Activated T-helper 1 cell treated with Interleukin-2 at 50 U/mL for 16 hours (primary cell): ENCODE data around the gene ULK1.
A peak's percentile ranks its signal among the peaks of the same experiment; 100 is the strongest.

Experiments
- DNase-seq: peaks from one replicate; pipeline ENCODE4 v3.0.0-alpha.2; 2020; ENCODE audit warnings: low read depth

The ULK1 gene

DNA sequence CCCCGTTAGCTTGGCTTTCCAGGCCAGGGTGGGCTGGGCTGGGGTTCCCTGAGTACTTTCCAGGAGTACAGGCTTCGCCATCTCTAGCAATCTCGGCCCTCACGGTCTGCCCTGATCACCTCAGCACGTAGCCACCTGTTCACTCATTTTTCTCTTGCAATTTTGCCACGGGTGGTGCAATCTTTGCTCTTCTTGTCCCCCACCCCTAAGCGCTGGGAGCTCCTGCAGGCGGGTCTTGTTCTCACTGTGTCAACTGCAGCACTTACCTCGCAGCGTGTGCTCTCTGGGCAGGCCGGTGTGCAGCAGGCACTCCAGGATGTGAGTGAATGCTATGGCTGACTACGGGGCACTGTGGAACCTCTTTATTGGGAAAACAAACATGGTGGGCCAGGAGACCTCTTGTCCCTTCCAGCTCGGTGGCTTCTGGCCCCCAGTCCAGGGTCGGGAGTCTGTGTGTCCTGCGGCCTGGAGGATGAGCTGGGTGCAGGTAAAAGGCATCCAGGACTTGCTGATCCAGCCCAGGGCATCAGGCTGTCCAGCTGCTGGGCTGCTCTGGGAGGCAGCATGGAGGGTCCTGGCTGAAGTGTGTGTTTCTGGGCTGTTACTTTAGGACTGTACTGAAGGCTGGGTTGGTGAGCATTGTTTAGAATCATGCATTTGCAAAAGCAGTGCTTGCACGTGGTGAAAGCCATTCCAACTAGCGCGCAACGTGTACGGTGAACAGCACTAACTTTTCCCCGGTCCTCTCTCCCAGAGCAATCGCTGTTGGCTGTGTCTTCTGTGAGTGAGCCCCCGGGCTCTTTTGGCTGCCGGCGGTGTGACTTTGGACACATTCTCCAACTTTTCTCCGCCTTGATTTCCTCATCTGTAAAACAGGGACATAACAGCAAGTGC lies 1.5 kb upstream of the ULK1 start:
- no peak for DNase-seq

DNA sequence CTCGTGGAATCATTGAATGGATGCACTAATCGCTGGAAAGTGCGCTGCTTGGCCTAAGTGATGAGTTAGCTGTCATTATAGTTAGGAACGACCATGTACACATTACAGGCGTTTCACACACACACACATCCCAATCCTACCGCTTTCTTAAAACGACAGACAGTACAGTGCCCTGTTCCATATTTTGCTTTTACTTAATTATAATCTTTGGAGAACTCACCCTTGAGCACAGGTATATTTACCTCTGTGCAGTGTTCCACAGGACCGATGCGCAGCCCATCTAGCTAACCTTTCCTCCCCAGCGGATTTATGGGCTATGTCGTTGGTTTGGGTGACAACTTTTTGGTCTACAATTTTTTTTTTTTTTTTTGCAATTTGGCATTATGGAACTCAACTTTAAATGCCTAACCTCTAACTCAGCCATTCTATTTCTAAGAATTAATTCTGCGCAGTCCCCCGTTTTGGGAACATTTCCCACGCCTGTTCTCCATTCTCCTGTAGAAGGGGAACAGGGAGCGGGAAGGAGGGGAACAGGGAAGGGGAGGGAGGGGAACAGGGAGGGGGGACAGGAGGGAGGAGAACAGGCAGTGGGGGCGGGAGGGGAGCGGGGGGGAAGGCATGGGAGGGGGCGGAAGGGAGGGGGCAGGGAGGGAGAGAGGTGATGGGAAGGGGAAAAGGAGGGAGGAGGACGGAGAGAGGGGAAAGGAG lies 663 bp upstream of the ULK1 start:
- DNase-seq = no peak

DNA sequence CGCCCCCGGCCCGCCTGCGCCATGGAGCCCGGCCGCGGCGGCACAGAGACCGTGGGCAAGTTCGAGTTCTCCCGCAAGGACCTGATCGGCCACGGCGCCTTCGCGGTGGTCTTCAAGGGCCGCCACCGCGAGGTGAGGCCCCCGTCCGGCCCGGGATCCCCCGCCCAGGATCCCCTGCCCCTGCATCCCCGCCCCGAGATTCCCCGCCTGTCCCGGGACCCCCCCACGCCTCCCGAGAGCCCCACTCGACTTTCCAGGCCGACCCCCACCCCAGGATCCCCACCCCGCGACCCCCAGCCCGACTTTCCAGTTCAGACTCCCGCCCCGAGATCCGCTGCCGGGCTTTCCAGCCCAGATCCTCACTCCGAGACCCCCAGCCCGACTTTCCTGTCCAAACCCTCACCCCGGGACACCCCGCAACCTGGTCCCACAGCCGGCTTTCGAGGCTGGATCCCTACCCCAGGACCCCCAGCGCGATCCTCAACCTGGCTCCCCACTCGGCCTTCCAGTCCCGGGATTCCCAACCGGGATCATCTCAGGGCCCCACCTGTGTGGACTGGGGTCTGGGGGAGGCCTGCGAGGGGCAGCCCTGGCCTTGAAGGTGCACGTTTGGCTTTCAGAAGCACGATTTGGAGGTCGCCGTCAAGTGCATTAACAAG lies 688 bp downstream of the ULK1 start:
- no peak for DNase-seq

DNA sequence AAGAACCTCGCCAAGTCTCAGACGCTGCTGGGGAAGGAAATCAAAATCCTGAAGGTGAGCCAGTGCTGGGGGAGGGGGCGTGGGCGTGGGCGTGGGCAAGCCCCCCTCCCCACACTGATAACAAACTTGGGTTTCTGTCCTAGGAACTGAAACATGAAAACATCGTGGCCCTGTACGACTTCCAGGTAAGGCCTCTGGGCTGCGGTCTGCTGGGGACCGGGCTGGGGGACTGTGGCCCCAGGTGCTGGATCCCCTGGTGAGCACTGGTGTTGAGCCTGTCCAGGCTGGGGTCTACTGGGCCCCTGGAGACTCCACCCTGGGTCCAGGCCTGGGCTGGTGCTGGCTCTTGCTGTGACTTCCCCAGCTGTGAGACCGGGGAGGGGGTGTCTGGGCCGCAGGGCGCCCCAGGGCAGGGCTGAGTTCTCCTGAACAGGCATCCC lies 1.2 kb downstream of the ULK1 start:
- DNase-seq = no peak

DNA sequence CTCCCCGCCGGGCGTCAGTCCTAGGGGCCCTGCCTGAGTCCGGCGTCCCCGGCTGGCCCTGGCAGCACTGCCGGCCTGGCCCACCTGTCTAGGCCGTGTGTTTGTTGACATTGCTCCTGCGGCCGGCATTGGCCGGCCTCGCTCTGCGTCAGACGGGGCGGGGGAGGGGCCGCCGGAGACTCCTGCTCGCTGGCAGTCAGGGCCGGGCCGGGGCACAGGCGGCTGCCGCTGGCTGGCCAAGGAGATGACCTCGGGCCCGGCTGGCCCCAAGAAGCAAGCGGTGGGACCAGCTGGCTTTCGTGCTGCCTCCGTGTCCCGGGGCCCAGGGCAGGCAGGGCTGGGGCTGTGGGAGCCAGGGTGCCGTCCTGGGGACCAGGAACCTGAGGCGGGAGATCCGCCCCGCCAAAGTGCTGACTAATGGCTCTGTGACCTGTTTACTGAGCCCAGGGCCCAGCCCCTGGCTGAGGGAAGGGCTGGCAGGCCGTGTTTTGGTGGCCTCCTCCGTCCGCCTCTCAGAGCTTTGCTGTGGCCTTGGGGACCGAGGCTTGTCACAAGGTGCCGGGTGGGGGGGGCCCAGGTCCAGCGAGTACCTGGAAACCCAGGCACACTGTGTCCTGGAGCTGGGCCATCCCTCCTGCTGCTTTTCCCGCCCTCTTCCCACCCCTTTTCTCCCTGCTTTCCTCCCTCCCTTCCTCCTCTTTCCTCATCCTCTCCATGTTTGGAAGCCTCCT lies 1.8 kb downstream of the ULK1 start:
- peak; percentile 40 for DNase-seq

DNA sequence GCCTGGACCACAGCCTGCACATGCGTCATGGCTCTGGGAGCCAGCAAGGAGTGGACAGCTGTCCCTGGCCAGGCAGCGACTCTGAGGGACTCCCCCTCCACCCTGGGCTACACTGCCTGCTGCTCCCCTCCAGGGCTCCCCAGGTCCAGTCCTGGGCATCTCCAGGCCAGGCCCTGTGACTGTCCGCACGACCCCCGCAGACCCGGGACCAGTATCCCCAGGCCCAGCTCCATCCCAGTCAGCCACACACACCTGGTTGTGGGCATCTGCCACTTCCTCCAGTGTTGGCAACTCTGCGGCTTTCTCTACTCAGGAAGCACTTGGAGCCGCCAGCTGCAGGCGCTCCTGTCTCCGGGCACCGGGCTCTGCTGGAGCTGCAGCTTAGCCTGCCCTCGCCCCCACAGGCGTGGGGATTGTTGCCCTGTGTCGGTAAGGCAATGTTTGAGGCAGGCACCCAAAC lies 2.4 kb downstream of the ULK1 start:
- DNase-seq = no peak

DNA sequence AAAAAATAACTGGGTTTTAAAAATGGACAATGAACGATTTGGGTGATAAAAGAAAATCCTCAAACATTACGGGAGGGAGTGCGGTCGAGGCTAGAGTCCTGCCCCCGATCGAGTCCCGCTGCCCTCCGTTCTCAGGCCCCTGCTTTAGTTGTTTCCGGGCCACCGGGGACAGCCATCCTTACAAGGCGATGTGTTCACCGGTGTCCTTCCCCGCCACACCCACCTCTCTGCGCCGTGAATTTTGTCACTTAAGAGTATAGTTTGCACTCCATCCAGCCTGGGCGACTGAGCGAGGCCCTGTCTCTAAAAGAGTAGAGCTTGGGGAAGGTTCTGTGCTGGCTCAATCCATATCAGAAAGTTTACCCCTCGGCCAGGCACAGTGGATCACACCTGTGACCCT lies 2.9 kb downstream of the ULK1 start:
- DNase-seq = no peak

DNA sequence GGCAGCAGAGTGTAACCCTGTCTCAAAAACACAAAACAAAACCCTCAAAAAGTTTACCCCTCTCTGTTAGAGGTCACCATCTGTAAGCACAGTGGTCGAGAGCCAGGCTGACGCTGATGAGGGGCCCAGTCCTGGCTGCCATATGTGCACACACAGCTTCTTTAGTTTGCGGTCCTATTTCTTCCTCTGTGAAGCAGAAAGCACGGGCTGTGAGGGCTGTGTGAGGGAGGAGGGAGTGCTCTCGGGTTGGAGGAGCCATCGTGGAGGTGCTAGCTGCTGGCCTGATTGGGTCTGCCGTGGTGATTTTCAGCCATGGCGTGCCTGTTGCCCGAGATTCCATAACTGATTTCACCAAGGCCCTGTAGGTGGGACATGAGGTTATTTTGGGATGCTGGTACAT lies 3.5 kb downstream of the ULK1 start:
- no peak for DNase-seq

DNA sequence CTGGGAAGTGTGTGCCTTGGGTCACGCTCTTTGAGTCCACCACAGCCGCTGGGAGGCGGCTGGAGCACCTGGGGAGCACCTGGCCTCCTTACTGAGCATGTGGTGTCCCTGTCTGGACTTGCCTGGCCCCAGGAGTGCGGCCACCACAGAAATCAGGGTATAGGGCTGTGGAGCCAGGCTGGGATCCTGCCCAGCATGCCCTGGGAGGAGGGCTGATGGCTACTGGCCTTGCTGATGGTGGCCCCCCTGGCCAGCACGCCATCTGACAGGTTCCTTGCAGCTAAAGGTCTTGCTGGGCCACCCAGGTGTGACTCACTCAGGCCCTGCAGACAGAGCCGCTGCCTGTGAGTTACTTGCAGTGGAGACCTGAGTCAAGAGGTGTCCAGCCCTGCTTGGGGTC lies 6.0 kb downstream of the ULK1 start:
- DNase-seq = no peak

DNA sequence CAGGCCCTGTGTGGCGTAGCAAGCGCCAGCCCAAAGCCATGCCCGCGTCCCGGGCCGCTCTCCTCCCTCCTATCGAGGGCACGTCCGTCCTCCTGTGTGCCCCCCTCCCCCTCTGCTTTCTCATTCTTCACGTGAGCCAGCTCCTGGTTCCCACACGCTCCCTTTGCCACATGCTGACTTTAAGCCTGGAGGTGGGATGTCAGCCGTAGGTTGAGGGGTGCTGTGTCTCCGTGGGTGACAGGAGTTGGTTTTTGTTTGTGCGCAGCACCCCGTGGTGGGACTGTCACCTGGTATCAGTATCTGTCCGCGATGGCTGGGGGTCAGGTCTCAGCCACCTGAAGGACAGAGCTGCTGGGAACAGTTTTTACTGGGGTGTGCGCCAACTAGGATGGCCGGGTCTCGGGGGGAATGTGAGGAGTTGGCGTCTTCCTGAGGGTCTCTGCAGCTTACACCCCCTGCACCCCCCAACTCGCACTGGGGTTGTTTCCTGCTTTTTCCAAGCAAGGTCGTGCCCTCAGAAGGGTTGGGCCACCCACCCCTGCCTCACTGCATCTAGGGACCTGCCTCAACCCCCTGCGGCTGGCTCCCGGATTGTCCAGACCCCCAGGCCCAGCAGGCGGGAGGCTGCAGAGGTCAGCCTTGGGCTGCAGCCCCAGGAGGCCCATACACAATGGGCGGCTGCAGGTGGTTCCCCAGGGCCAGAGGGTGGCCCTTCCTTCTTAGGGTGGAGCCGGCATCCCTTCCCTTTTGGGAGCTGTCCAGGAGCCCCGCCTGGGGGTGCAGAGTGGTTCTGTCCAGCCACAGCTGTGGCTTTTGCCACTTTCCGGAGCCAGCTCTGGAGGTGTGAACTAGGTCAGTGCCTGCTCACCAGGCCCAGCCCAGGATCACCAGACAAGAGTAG lies 7.3 kb downstream of the ULK1 start:
- no peak for DNase-seq

DNA sequence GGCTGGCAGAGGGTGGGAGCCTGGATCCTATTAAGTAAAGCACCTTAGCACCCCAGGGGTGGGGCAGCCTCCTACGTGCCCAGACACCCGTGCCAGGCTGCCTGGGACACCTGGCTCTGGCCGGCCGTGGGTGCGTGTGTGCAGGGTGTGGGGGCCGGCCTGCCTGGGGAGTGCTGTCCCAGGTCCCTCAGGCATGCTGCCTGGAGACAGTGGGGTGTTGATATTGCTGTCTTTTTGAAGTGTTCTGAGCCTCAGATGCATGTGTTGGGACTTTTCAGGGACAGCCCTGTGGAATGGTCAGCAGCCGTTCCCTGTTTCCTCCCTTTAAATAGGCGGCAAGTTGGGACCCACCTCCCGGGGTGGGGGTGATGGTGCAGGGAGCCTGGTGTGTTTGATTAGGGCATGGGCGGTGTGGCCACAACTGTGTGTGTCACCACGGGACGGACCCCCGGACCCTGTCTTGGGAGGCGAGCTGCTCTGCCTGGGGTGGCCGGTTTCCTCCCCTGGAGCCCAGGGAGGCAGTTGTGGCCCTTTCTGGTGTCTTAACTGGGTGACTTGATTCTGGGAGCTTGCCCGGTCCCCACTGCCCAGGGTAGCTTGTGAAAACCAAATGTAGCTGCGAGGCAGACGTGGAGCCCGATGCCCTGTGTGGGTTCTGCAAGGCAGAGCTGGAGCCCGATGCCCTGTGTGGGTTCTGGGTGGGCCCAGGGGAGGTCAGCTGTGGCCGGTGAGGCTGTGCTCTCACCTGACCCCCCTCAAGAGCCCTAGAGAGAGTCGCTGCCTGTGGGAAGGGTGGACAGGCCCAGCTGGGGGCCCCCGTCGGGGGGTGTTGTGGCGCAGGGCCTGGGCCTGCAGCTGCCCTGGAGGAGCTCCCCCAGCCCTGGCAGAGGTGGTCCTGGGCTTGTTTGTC lies 8.2 kb downstream of the ULK1 start:
- DNase-seq = no peak

DNA sequence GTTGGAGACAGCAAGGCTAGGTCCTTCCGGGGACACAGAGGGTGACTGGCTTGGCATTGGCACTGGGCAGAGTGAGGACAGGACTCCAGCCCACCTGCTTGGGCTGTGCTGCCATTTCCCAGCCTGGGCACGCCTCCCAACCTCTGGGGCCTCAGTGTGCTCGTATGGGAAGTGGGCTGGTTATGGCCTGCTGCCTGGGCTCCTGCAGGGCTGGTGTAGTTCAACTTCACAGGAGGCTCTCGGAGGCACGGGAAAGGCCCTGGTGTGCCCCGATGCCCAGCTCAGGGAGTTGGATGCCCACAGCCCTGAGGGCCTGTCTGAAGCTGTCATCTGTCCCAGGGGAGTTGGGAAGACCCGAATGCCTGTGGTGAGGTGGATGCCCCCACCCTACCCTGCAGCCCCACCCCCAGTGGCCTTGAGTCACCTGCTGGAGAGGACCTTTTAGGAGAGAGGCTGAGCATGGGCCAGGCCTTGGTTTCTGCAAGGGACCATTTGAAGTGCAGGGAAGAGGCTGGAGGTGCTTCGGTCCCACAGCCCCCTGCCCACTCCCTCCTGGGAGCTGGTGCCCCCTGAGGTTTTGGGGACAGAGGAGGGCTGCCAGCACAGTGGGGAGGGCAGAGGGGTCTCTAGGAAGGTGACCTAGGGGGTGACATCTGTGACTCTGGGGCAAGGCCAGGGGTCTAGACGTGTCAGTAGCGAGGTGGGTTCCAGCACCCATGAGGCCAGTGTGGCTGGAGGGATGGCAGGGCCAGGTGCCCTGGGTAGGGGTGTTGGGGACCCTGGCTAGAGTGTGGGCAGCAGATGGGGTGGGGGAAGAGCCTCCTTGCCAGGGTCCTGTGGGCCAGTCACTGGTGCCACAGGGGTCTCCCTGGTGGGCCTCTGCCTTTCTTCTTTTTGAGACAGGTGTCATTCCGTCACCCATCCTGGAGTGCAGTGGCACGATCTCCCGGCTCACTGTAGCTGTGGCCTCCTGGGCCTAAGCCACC lies 9.1 kb downstream of the ULK1 start:
- DNase-seq = no peak

DNA sequence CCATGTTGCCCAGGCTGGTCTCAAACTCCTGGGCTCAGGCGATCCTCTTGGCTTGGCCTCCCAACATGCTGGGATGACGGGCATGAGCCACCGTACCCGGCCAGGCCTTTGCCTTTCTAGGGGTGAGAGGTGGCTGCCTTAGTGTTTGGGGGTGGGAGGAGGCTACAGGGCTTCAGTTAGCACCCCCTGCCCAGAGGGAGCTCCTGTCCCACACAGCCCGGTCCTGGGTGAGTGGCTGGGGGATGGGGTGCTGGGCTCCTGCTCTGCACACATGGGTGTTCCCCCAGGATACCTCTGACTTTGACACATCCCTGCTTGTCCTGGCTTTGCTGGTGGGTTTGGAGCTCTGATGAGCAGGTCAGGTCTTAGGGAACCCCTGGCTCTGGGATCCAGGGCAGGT lies 9.9 kb downstream of the ULK1 start:
- no peak for DNase-seq

DNA sequence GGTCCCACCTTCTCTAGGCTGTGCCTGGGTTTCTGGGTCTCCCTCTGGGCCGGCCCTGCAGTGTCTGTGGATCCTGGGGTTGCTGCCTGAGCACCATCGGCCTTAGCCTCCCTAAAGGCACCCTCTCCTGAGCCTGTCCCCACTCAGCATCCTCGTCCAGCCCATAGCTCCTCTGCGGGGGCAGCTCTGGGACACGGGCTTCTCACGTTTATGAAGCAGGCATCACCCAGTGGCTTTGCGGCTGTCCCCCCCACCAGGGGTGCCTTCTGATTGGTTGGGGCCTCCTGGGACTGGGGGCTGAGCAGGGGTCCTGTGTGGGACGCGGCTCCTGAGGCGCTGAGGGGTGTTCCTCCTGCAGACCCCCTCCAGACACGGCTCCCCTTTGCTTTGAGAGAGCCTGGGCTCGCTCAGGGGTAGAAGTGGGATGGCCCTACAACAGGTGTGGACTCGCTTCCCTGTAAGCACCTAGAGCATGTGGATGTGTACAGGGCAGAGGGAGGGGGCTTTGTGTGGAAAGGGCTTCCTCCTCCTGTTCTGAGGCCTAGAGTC lies 10.7 kb downstream of the ULK1 start:
- DNase-seq = no peak

DNA sequence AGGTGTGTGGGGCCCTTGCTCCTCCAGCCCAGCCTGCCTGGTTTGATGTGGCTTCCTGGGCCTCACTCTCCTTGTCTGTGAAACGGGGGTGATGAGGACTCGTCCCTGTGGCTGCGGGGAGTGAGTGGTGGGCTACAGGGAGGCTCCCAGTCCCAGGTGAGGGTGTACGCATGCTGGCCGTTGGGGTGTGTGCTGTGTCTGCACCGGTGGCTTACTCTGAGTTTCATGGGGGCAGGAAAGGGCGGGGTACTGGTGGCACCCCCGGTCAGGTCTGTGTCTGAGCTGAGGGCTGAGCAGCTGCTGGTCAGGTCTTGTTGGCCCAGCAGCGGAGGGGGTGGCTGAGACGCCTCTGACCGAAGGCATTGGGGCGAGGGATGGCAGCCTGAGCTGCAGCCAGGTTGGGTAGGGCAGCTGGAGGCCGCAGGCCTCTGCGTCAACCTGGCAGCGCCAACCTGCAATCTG lies 11.2 kb downstream of the ULK1 start:
- DNase-seq = no peak

DNA sequence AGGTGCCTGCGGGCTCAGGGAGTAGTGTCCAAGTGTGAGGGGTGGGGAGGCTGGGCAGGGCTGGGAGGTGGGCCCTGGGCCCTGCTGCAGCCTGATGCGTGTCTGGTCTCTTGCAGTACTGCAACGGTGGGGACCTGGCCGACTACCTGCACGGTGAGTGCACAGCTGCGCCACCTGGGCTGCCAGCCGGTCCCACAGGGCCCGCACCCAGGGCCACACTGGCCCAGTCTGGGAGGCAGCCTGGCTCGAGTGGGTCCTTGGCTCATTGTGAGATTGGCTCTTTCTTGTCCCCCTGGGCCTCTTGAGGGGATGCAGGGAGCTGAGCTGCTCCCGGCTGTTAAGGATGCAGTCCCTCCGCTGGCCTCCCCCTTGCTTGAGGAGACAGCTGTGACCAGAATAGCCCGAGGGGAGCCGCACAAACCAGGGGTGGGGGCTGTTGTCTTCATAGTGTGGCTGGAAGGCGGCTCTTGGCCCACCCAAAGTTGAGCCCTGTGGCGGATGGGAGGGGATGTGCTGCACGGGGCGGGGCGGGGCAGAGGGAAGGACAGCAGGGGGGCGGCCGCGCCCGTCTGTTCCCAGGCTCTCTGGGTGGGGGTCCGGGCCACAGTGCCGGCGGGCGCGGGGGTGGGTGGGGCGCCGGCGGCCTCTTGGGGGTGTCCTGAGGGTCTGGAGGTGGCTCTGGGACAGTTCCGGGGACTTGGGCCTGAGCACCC lies 13.1 kb downstream of the ULK1 start:
- no peak for DNase-seq
